Ascending aorta (tissue), 2 donors: Measurements from ENCODE around the gene KPTN. TPM values are rescaled to one million over a fixed set of nuclear protein-coding genes. Genes with fewer than 3 reads are reported as not detected.
A peak's percentile ranks its signal among the peaks of the same experiment; 100 is the strongest.

ENCODE experiments used
- DNase-seq, 2 donors: peaks; one replicate each; pipeline ENCODE4 v3.0.0-alpha.2; 2019; ENCODE audit warnings: low spot score in 2 of 2
- H3K27ac ChIP-seq, 2 donors: fragments of 200-600 bp; sonication (generic); one replicate each; pipeline ENCODE4 v1.5.1; 2016 to 2017; ENCODE audit warnings: mild to moderate bottlenecking in 1 of 2
- H3K27me3 ChIP-seq: fragments of 200-600 bp; sonication (generic); one replicate; pipeline ENCODE4 v1.5.1; 2017
- H3K36me3 ChIP-seq, 2 donors: fragments of 200-600 bp; sonication (generic); one replicate each; pipeline ENCODE4 v1.5.1; 2016
- H3K4me1 ChIP-seq, 2 donors: fragments of 200-600 bp; sonication (generic); one replicate each; pipeline ENCODE4 v1.5.1; 2016 to 2017; ENCODE audit warnings: mild to moderate bottlenecking in 1 of 2
- H3K4me3 ChIP-seq, 2 donors: fragments of 200-600 bp; sonication (generic); one replicate each; pipeline ENCODE4 v1.5.1; 2016 to 2017; ENCODE audit warnings: mild to moderate bottlenecking in 1 of 2
- H3K9me3 ChIP-seq, 2 donors: fragments of 200-600 bp; sonication (generic); one replicate each; pipeline ENCODE4 v1.5.1; 2016
- CTCF ChIP-seq, 3 experiments: fragments of 200-600 bp in 2 of 3; fragments of 450-650 bp in 1 of 3; sonication (generic) in 2 of 3; IDR thresholded peaks; one replicate each; pipeline ENCODE4 v1.5.1; 2016 to 2019; ENCODE audit warnings: antibody characterized with exemption in 3 of 3, mild to moderate bottlenecking in 1 of 3, moderate library complexity in 1 of 3
- intact Hi-C: fragments of 100-400 bp; cut with DNase I; formaldehyde crosslinking; loops from one replicate; pipeline ENCODE4 v1.15.1; 2023
- total RNA-seq: library from RNA; depleted of rRNA; stranded (reverse); fragments of >200 nt; gene quantifications from one replicate; pipeline ENCODE4 v1.1.0, GENCODE V29; 2016

KPTN gene
- total RNA-seq: 26.0 TPM

- peak; percentile 82 to 97 (median 87) for TF ChIP-seq CTCF (IDR thresholded peaks at IDR 0.05)
- Histone ChIP-seq H3K36me3 (peaks cover 14 to 15% of the 10 kb centered on the region in 2 donors), H3K4me1 (peaks cover 0 to 8% of the 10 kb centered on the region in 2 donors), H3K27me3 (no peaks in the 10 kb centered on the region), H3K9me3 (no peaks in the 10 kb centered on the region), H3K27ac (peak within 1 kb of the TSS; percentile 86 to 93), H3K4me3 (peak within 1 kb of the TSS; percentile 70 to 75)
- intact Hi-C loops: loop anchor here (1.0 kb wide), 1 partner anchor 31 kb away; the partner anchor contains the start of gene NAPA
- peak; percentile 49 to 93 for DNase-seq
Measured at GRCh38 chr19:47483800-47484690, at the start of gene KPTN. Gene KPTN (minus strand): TSS chr19:47484219. CDS start chr19:47484160, 59 bp downstream.

GRCh38 chr19:47531640-47532387, 47.8 kb upstream of the KPTN start:
- Histone ChIP-seq H3K4me3 (no peak overlapping the region), H3K27ac (no peak overlapping the region), H3K36me3 (no peaks in the 10 kb centered on the region), H3K9me3 (no peaks in the 10 kb centered on the region), H3K27me3 (no peaks in the 10 kb centered on the region), H3K4me1 (no peaks in the 10 kb centered on the region)
- no peak for DNase-seq
- no peak for TF ChIP-seq CTCF (IDR thresholded peaks at IDR 0.05)
- intact Hi-C loops: no loop called here

GRCh38 chr19:47529018-47529742, 45.2 kb upstream of the KPTN start:
- no peaks in the 10 kb centered on the region for H3K4me1 ChIP-seq
- H3K27me3 ChIP-seq: no peaks in the 10 kb centered on the region
- H3K9me3 ChIP-seq: no peaks in the 10 kb centered on the region
- no peak overlapping the region for H3K4me3 ChIP-seq
- no peaks in the 10 kb centered on the region for H3K36me3 ChIP-seq
- intact Hi-C loops: no loop called here
- no peak for TF ChIP-seq CTCF (IDR thresholded peaks at IDR 0.05)
- no peak overlapping the region for H3K27ac ChIP-seq
- DNase-seq: no peak

DNA sequence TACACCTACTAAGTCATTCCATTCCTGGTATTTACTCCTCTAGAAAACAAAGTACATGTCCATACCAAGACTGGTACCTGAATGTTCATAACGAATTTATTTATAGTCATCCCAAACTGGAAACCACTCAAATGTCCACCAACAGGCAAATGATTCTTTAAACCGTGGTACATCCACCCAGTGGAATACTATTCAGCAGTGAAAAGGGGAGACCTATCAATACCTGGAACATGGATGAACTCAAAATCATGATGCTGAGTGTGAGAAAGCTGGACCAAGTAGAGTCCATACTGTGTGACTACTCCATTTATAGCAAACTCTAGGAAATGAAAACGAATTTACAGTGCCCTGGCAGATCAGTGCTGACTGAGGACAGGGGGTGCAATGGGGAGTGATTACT, 42.8 kb upstream of the KPTN start:
- no peak overlapping the region for H3K27ac ChIP-seq
- no peak for DNase-seq
- no peak for TF ChIP-seq CTCF (IDR thresholded peaks at IDR 0.05)
- intact Hi-C loops: no loop called here
- H3K4me1 ChIP-seq: no peaks in the 10 kb centered on the region
- no peaks in the 10 kb centered on the region for H3K27me3 ChIP-seq
- H3K4me3 ChIP-seq: no peak overlapping the region
- no peaks in the 10 kb centered on the region for H3K9me3 ChIP-seq
- no peaks in the 10 kb centered on the region for H3K36me3 ChIP-seq

DNA sequence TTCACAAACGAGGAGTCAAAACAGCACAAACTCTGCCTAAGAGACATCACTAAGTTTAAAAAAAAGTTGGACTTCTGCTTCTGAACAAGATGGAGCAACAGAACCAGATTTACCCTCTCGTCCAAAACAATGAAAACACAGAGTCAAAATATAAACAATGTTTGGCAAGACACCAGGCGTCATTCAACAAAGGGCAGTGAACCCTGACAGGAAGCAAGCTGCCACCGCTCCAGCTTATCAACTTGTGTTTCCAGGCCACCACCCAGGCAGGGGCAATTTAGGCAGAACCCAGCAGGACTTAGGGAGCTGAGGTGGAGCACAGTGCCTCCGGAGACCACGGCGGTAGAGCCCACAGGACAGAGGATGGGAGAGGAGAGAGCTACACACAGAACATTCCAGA, 39.5 kb upstream of the KPTN start:
- H3K27me3 ChIP-seq: no peaks in the 10 kb centered on the region
- H3K36me3 ChIP-seq: no peaks in the 10 kb centered on the region
- no peak for DNase-seq
- intact Hi-C loops: no loop called here
- no peaks in the 10 kb centered on the region for H3K9me3 ChIP-seq
- TF ChIP-seq CTCF (IDR thresholded peaks at IDR 0.05): no peak
- H3K4me1 ChIP-seq: no peaks in the 10 kb centered on the region
- H3K4me3 ChIP-seq: no peak overlapping the region
- no peak overlapping the region for H3K27ac ChIP-seq
